SK-N-MC (cell line): ENCODE results near the gene NKD1.
"Not testable (repeated sequence)": the region's sequence is repeated elsewhere in the genome, so short reads cannot be mapped to it uniquely, and the experiment has no call there.

ENCODE experiments used
- DNase-seq: peaks from one replicate; pipeline ENCODE4 v3.0.0-alpha.2; 2011; ENCODE audit warnings: low read depth, low spot score
- H3K27ac ChIP-seq: fragments of 200-600 bp; sonication (generic); 2 replicates; pipeline ENCODE4 v1.5.1; 2016; ENCODE audit warnings: mixed run types
- H3K36me3 ChIP-seq: fragments of 200-600 bp; sonication (generic); 2 replicates; pipeline ENCODE4 v1.6.1; 2017; ENCODE audit warnings: antibody characterized with exemption, low read length, mixed read lengths; ENCODE audit not compliant: insufficient read depth
- H3K4me3 ChIP-seq: fragments of 200-600 bp; sonication (generic); 2 replicates; pipeline ENCODE4 v1.5.1; 2016
- H3K9ac ChIP-seq: fragments of 200-600 bp; sonication (generic); 2 replicates; pipeline ENCODE4 v1.8.0; 2017; ENCODE audit warnings: mixed run types, mixed read lengths; ENCODE audit not compliant: insufficient read length
- H3K9me3 ChIP-seq: fragments of 200-600 bp; sonication (generic); 2 replicates; pipeline ENCODE4 v1.6.1; 2017; ENCODE audit warnings: low read depth, mild to moderate bottlenecking, antibody characterized with exemption, low read length, moderate library complexity, mixed read lengths
- EZH2 ChIP-seq: fragments of 200-600 bp; sonication (generic); IDR thresholded peaks from one replicate; pipeline ENCODE4 v1.6.1; 2017; ENCODE audit warnings: antibody characterized with exemption
- FOXP2 ChIP-seq: optimal IDR thresholded peaks from 2 replicates; pipeline ENCODE3; 2011; ENCODE audit warnings: mild to moderate bottlenecking, moderate library complexity; ENCODE audit not compliant: insufficient read depth; ENCODE audit errors: extremely low read length, control extremely low read depth
- POLR2AphosphoS5 ChIP-seq: IDR thresholded peaks from 2 replicates; pipeline ENCODE4 v1.6.1; 2012; ENCODE audit warnings: mild to moderate bottlenecking, low read depth, low read length, borderline replicate concordance

The NKD1 gene

DNA sequence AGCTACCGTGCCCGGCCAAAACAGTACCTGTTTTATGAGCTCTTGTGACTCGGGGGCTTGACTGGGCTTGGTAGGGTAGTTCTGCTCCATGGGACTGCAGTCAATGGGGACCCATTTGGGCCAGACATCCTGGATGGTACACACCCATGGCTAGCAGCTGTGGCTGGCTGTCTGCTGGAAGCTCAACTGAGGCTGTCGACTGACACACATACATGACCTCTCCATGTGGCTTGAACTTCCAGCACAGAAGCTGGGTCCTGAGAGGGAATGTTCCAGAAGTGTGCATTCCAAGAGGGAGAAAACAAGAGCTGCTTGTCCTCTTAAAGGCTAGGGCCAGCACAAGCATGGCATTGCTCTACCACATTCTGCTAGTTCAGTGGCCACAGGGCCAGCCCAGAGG, 14.9 kb upstream of the NKD1 start:
- TF ChIP-seq POLR2AphosphoS5 = no peak
- no peak for TF ChIP-seq EZH2
- TF ChIP-seq FOXP2 = no peak
- no peak for DNase-seq
- Histone ChIP-seq H3K4me3 (no peak overlapping the region), H3K9me3 (no peaks in the 10 kb centered on the region), H3K9ac (no peak overlapping the region), H3K36me3 (no peaks in the 10 kb centered on the region), H3K27ac (no peak overlapping the region)

DNA sequence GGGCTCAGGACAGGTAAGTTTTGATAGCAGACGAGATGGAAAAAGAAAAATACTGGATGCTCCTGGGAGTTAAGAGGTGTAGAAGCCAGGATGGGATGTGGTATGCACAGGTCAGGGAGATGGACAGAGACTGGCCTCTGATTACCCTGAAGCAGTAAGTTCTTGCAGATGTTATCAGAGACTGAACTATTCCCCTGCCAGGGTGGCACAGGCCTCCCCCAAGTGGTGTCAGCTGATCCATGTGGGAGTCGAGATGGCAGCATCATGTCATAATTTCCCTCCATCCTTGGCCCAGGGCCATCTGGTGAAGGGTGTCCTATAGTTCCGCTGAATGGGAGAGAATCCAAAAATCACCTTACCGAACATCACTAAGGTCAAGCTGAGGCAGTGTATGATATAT, 14.1 kb upstream of the NKD1 start:
- no peaks in the 10 kb centered on the region for H3K9me3 ChIP-seq
- DNase-seq = no peak
- no peak overlapping the region for H3K4me3 ChIP-seq
- no peak overlapping the region for H3K9ac ChIP-seq
- no peaks in the 10 kb centered on the region for H3K36me3 ChIP-seq
- TF ChIP-seq FOXP2 (no peak), POLR2AphosphoS5 (no peak), EZH2 (no peak)
- no peak overlapping the region for H3K27ac ChIP-seq

DNA sequence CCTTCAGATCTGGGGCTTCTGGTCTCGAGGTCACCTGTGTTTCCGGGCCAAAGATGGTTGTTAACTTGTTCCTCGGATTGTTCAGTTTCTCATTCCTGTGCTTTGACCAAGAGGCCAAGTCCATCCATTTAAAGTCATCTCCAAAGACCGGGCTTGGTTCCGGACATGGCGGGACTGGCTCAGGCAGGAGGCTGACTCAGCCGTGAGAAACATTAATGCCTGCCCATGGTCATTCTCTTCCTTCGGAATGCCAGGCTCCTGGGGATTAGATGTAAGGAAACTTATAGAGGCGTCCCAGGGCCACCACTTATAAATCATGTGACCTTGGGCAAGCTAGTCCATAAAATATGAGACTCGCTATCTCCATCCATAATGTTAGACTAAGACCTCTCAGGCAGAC, 13.6 kb upstream of the NKD1 start:
- Histone ChIP-seq H3K9me3 (no peaks in the 10 kb centered on the region), H3K27ac (no peak overlapping the region), H3K9ac (no peak overlapping the region), H3K36me3 (no peaks in the 10 kb centered on the region), H3K4me3 (no peak overlapping the region)
- DNase-seq = no peak
- TF ChIP-seq FOXP2 = no peak
- TF ChIP-seq POLR2AphosphoS5 = no peak
- no peak for TF ChIP-seq EZH2

DNA sequence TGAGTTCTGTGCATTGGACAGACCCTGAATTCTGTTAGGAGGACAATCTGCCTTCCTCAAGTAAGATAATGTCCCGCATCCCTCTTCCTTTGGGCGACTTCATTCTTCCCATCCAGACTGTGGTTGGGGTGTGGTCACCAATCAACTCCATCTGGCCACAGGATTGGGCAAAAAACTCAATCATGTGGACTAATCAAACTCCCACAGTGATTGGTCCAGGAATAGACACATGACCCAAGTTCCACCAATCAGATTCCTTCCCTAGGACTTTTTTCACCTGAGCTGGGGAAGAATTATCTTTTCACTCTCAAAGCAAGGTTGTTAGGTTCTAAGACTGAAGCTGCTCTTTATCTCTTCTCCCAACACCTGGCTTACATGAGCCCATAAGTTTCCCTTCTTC, 13.2 kb upstream of the NKD1 start:
- Histone ChIP-seq H3K27ac (no peak overlapping the region), H3K9ac (no peak overlapping the region), H3K4me3 (no peak overlapping the region), H3K9me3 (no peaks in the 10 kb centered on the region), H3K36me3 (no peaks in the 10 kb centered on the region)
- DNase-seq = no peak
- TF ChIP-seq FOXP2 = no peak
- no peak for TF ChIP-seq EZH2

- TF ChIP-seq FOXP2 (no peak), EZH2 (no peak), POLR2AphosphoS5 (no peak)
- H3K9me3 ChIP-seq = no peaks in the 10 kb centered on the region
- H3K9ac ChIP-seq = no peak overlapping the region
- no peaks in the 10 kb centered on the region for H3K36me3 ChIP-seq
- no peak for DNase-seq
- no peak overlapping the region for H3K4me3 ChIP-seq
- no peak overlapping the region for H3K27ac ChIP-seq
Observed at GRCh38 chr16:50535506-50536257, 12.5 kb upstream of the NKD1 start.

- not testable (repeated sequence) for H3K27ac ChIP-seq, H3K4me3 ChIP-seq, DNase-seq, H3K9ac ChIP-seq, H3K9me3 ChIP-seq, H3K36me3 ChIP-seq
Observed at GRCh38 chr16:50536258-50536645, 11.9 kb upstream of the NKD1 start.

DNA sequence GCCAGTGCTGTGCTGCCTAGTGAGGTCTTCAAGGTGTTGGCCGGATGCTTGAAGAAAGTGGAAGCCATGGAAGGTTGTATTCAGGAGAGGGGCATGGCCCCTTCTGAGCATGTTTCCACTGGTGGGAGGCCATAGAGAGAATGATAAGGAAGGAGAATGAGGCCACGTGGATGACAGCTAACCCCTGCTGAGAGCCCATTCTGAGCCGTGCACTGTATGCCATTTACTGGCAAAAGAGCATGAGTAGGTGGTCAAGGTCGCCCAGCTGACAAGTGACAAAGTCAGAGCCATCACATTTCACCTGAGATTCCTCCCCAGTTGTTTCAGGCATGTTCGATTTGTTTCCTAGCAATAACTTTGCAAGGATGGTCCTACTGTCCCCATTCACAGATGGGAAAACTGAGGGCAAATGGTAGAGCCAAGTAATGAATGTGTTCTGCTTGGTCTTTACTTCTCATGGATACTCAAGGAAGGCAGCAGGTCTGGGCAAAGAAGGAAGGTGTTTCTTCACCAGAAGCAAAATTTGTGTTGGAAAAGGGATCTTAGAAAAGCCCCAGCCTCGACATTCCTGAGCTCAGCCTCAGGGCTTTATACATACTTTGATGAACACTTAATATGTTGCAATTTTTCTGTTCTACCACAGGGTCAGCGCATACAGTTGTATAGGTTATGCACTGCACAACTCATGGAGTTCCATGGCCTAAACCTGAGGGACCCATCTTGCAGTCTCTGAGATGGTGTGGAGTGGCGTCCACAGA, 10.5 kb upstream of the NKD1 start:
- no peak overlapping the region for H3K4me3 ChIP-seq
- H3K9me3 ChIP-seq = no peaks in the 10 kb centered on the region
- no peak for DNase-seq
- no peaks in the 10 kb centered on the region for H3K36me3 ChIP-seq
- H3K27ac ChIP-seq = no peak overlapping the region
- no peak overlapping the region for H3K9ac ChIP-seq
- TF ChIP-seq POLR2AphosphoS5 (no peak), EZH2 (no peak), FOXP2 (no peak)

GRCh38 chr16:50538411-50539052, 9.7 kb upstream of the NKD1 start:
- no peaks in the 10 kb centered on the region for H3K9me3 ChIP-seq
- H3K27ac ChIP-seq = no peak overlapping the region
- no peak overlapping the region for H3K9ac ChIP-seq
- no peaks in the 10 kb centered on the region for H3K36me3 ChIP-seq
- no peak for DNase-seq
- H3K4me3 ChIP-seq = no peak overlapping the region
- TF ChIP-seq FOXP2 (no peak), POLR2AphosphoS5 (no peak), EZH2 (no peak)
